ENCODE data around the gene GLRX5. TPM values are rescaled to one million over a fixed set of nuclear protein-coding genes. Genes with fewer than 3 reads are reported as not detected.

The GLRX5 gene
- total and polyA plus RNA-seq, 2 experiments from 2014 or later, result 91.4 to 130 TPM

- H3F3A ChIP-seq (replicated peaks; ENCODE audit: low read depth), result no peaks in the 10 kb centered on the region
- peaks cover 5% of the 10 kb centered on the region; the same call in 1 of the 2 replicates for H3K27me3 ChIP-seq (ENCODE audit: insufficient read depth)
- H2AFZ ChIP-seq, result no peak overlapping the region
- H3K79me2 ChIP-seq (replicated peaks; ENCODE audit: insufficient read depth), result peaks cover under 1% of the 10 kb centered on the region; the same call in 1 of the 2 replicates
- no peak overlapping the region for H3K4me3 Mint-ChIP-seq
- H3K4me1 ChIP-seq (ENCODE audit: insufficient read depth), result peaks cover 15% of the 10 kb centered on the region
- ATAC-seq (peak; percentile 74), DNase-seq (ENCODE audit: low spot score) (peak; percentile 33)
- no peaks in the 10 kb centered on the region for H3K9me2 ChIP-seq (ENCODE audit: insufficient read depth)
- no peak overlapping the region for H3K27ac ChIP-seq (ENCODE audit: low read depth)
- TF ChIP-seq CTCF (conservative IDR thresholded peaks at IDR 0.05; ENCODE audit: low read depth in 2 of 2), result 0 out of 4 replicates have a peak, but pooled peaks of 1 of the 2 experiments have one; percentile 0
- TF ChIP-seq ZNF462 (CRISPR knock-in tag; IDR thresholded peaks at IDR 0.05), result no peak
- H4K20me1 ChIP-seq (replicated peaks; ENCODE audit: insufficient read depth), result peaks cover 6% of the 10 kb centered on the region; the same call in 1 of the 2 replicates
- H3K27me3 Mint-ChIP-seq (ENCODE audit: insufficient read depth, low read depth, poor library complexity), result peaks cover 9% of the 10 kb centered on the region
- H3K9me3 Mint-ChIP-seq, result no peaks in the 10 kb centered on the region
- H3K4me3 ChIP-seq, result no peak overlapping the region
- H3K4me2 ChIP-seq, result no peak overlapping the region
- peak overlapping the region; percentile 36; the same call in 1 of the 2 replicates for H3K27ac Mint-ChIP-seq
- H3K36me3 ChIP-seq (ENCODE audit: insufficient read depth), result no peaks in the 10 kb centered on the region
- no peaks in the 10 kb centered on the region for H3K36me3 Mint-ChIP-seq (ENCODE audit: low read depth)
- peaks cover 30% of the 10 kb centered on the region for H3K4me1 Mint-ChIP-seq
These were observed 10.9 kb upstream of the GLRX5 start for GRCh38 chr14:95523815-95524448.
